Measurements from ENCODE around the gene LRP1-AS. TPM values are rescaled to one million over a fixed set of nuclear protein-coding genes. Genes with fewer than 3 reads are reported as not detected.

The LRP1-AS gene
- total RNA-seq, 1 experiment from 2014 or later: not detected

GRCh38 chr12:57135527-57136326 is 11.7 kb downstream of the LRP1-AS start:
- H3K27ac ChIP-seq: peak overlapping the region; percentile 4
- no peaks in the 10 kb centered on the region for H3K27me3 ChIP-seq (replicated peaks)
- H3K9me3 ChIP-seq (replicated peaks): no peaks in the 10 kb centered on the region
- H3K4me1 ChIP-seq (replicated peaks): peaks cover 66% of the 10 kb centered on the region
- DNase-seq (ENCODE audit: low read depth in 1 of 2, low spot score in 2 of 2): no peak
- H3K36me3 ChIP-seq: peaks cover 59% of the 10 kb centered on the region
- no peak overlapping the region for H3K4me3 ChIP-seq

DNA sequence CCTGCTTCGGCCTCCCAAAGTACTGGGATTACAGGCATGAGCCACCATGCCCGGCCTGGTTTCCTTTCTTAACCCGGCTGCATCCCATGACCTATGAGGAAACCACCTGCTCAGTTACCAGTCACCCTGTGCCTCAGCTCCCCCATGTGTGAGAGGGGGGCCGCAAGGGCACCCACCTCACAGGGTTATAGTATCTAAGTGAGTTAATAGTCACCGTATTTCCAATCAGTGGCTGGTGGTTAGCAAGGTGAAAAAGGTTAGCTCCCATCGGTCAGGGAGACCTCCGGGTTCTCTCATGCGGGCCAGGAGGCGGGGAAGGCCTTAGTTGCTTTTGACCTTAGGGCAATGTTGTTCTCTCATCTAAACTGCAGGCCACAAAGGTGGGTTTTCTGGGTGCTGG is 12.5 kb downstream of the LRP1-AS start:
- no peak for DNase-seq (ENCODE audit: low read depth in 1 of 2, low spot score in 2 of 2)
- H3K4me3 ChIP-seq: no peak overlapping the region
- peak overlapping the region; percentile 4 for H3K27ac ChIP-seq
- peaks cover 54% of the 10 kb centered on the region for H3K36me3 ChIP-seq
- no peaks in the 10 kb centered on the region for H3K9me3 ChIP-seq (replicated peaks)
- no peaks in the 10 kb centered on the region for H3K27me3 ChIP-seq (replicated peaks)
- peaks cover 68% of the 10 kb centered on the region for H3K4me1 ChIP-seq (replicated peaks)

- no peaks in the 10 kb centered on the region for H3K9me3 ChIP-seq (replicated peaks)
- no peak for DNase-seq (ENCODE audit: low read depth in 1 of 2, low spot score in 2 of 2)
- H3K4me3 ChIP-seq: no peak overlapping the region
- peaks cover 44% of the 10 kb centered on the region for H3K36me3 ChIP-seq
- peaks cover 70% of the 10 kb centered on the region for H3K4me1 ChIP-seq (replicated peaks)
- H3K27me3 ChIP-seq (replicated peaks): no peaks in the 10 kb centered on the region
- peak overlapping the region; percentile 57 for H3K27ac ChIP-seq
These were observed 13.5 kb downstream of the LRP1-AS start for GRCh38 chr12:57133916-57134315.

DNA sequence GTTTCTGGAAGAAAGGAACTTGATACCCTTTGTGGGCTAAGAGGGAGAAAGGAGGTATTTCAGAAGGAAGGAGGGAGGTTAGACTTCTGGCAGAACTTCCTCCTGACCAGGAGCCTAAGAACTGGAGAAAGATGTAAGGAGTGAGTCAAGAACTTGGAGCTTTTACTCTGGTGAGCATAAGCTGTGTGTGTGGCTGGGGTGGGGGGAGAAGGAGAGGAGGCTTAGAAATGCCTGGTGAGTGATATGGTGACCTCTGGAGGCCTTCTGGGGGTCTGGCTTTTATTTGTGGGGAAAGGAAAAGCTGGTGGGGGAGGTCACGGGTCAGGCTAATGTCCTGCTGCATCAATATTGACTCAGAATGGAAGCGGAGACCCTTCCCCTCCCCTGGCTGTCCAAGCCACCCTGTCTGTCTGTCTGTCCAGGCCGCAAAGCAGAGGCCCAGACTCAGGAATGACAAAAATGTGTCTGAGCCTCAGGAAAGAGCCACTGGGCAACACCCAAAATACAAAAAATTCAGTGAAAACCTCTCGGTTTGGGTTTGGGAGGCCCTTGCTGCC is 14.3 kb downstream of the LRP1-AS start:
- Histone ChIP-seq H3K27me3 (replicated peaks) (no peaks in the 10 kb centered on the region), H3K4me1 (replicated peaks) (peaks cover 70% of the 10 kb centered on the region), H3K36me3 (peaks cover 40% of the 10 kb centered on the region), H3K9me3 (replicated peaks) (no peaks in the 10 kb centered on the region), H3K27ac (peak overlapping the region; percentile 72), H3K4me3 (no peak overlapping the region)
- peak; percentile 81 to 84 for DNase-seq (ENCODE audit: low read depth in 1 of 2, low spot score in 2 of 2)

DNA sequence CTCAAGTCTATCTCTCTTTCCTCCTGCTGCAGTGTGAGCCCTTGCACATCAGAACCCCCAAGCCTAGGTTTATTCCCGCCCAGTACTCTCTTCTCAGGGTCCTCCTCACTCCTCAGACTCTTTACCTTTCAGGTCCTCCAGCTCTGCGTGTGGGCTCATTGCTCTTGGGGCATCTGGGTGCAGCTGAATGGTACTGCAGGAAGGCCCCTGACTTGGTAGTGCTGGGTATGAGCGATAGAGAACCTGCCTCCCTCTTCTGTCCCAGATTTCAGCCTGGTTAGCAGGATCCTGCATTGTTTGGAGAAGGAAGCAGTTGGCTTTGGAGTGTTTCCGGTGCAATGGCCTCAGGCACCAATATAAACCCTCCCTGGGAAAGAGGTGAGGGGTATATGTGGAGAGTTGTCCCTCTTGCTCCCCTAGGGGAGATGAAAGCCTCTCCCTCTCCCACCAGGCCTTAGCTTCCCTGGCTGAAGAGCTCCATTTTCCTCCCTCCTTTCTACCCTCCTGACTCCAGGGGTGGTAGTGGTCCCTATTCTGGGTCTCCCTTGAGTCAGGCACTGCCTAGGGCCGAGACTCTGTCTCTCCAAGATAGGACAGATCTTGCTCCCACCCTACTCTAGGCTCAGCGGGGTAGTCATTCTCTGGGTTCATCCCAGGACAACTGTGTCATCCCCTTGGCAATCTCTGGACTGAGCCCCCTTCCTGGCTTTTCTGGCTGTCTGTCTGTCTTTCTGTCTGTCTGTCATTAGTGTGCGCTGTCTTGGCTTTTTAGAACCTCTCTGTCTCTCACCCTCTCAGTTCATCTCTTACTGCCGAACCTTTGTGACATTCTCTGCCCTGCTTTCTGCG is 15.3 kb downstream of the LRP1-AS start:
- H3K27me3 ChIP-seq (replicated peaks): no peaks in the 10 kb centered on the region
- no peak for DNase-seq (ENCODE audit: low read depth in 1 of 2, low spot score in 2 of 2)
- H3K4me1 ChIP-seq (replicated peaks): peaks cover 72% of the 10 kb centered on the region
- peaks cover 39% of the 10 kb centered on the region for H3K36me3 ChIP-seq
- no peaks in the 10 kb centered on the region for H3K9me3 ChIP-seq (replicated peaks)
- H3K4me3 ChIP-seq: no peak overlapping the region
- peak overlapping the region; percentile 72 for H3K27ac ChIP-seq

DNA sequence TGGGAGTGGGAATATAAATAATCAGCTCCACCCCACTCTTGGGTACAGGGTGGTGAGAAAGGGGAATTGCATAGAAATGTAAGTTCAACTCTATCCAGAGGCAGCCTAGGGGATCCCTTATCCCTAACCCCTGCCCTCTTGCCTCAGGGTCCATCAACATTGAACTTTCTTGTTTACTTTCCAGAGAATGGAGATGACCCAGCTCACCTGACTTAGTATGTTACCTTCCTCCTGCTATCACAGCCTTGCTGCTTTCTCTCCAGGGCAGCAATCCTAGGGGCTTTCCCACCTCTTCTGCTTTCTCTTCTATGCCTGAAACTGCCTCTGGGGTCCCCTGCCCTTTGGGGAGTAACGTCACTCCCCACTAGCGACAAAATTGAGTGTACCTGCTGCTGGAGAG is 16.5 kb downstream of the LRP1-AS start:
- Histone ChIP-seq H3K4me1 (replicated peaks) (peaks cover 66% of the 10 kb centered on the region), H3K9me3 (replicated peaks) (no peaks in the 10 kb centered on the region), H3K27me3 (replicated peaks) (no peaks in the 10 kb centered on the region), H3K4me3 (no peak overlapping the region), H3K27ac (no peak overlapping the region), H3K36me3 (peaks cover 29% of the 10 kb centered on the region)
- no peak for DNase-seq (ENCODE audit: low read depth in 1 of 2, low spot score in 2 of 2)

GRCh38 chr12:57129889-57130288 is 17.5 kb downstream of the LRP1-AS start:
- DNase-seq (ENCODE audit: low read depth in 1 of 2, low spot score in 2 of 2): no peak

GRCh38 chr12:57129321-57129842 is 18.0 kb downstream of the LRP1-AS start:
- DNase-seq (ENCODE audit: low read depth in 1 of 2, low spot score in 2 of 2): no peak
- Histone ChIP-seq H3K36me3 (peaks cover 14% of the 10 kb centered on the region; the same call in 1 of the 2 replicates), H3K4me3 (peak overlapping the region; percentile 65), H3K27ac (no peak overlapping the region), H3K4me1 (replicated peaks) (peaks cover 50% of the 10 kb centered on the region), H3K9me3 (replicated peaks) (no peaks in the 10 kb centered on the region), H3K27me3 (replicated peaks) (no peaks in the 10 kb centered on the region)

More at GRCh38 chr12:57129889-57130288, 17.5 kb downstream of the LRP1-AS start:
- Histone ChIP-seq H3K4me1 (replicated peaks) (peaks cover 55% of the 10 kb centered on the region), H3K36me3 (peaks cover 18% of the 10 kb centered on the region; the same call in 1 of the 2 replicates), H3K27me3 (replicated peaks) (no peaks in the 10 kb centered on the region), H3K9me3 (replicated peaks) (no peaks in the 10 kb centered on the region), H3K27ac (no peak overlapping the region), H3K4me3 (peak overlapping the region; percentile 65)

GRCh38 chr12:57128519-57129247 is 18.7 kb downstream of the LRP1-AS start:
- H3K36me3 ChIP-seq: peaks cover 14% of the 10 kb centered on the region; the same call in 1 of the 2 replicates
- no peaks in the 10 kb centered on the region for H3K27me3 ChIP-seq (replicated peaks)
- H3K27ac ChIP-seq: no peak overlapping the region; the same call in 1 of the 2 replicates
- peak overlapping the region; percentile 65 for H3K4me3 ChIP-seq
- no peaks in the 10 kb centered on the region for H3K9me3 ChIP-seq (replicated peaks)
- DNase-seq (ENCODE audit: low read depth in 1 of 2, low spot score in 2 of 2): no peak
- H3K4me1 ChIP-seq (replicated peaks): peaks cover 43% of the 10 kb centered on the region

- DNase-seq (ENCODE audit: low read depth in 1 of 2, low spot score in 2 of 2): peak; percentile 85 to 90
- peaks cover 37% of the 10 kb centered on the region for H3K4me1 ChIP-seq (replicated peaks)
- peak within 1 kb of the TSS; percentile 65 for H3K4me3 ChIP-seq
- no peaks in the 10 kb centered on the region for H3K9me3 ChIP-seq (replicated peaks)
- peaks cover 14% of the 10 kb centered on the region; the same call in 1 of the 2 replicates for H3K36me3 ChIP-seq
- no peaks in the 10 kb centered on the region for H3K27me3 ChIP-seq (replicated peaks)
- peak within 1 kb of the TSS; percentile 36 for H3K27ac ChIP-seq
These were observed 19.5 kb downstream of the LRP1-AS start, which contains the start of gene LRP1 for GRCh38 chr12:57127726-57128518. Gene LRP1, plus strand, starts transcription at chr12:57128483. Its CDS starts 482 bp downstream, at chr12:57128965.

GRCh38 chr12:57127101-57127725 is 20.2 kb downstream of the LRP1-AS start:
- H3K4me3 ChIP-seq: peak overlapping the region; percentile 65

GRCh38 chr12:57126561-57126960 is 20.9 kb downstream of the LRP1-AS start:
- peaks cover 6% of the 10 kb centered on the region; the same call in 1 of the 2 replicates for H3K36me3 ChIP-seq
- H3K27me3 ChIP-seq (replicated peaks): no peaks in the 10 kb centered on the region
- peaks cover 23% of the 10 kb centered on the region for H3K4me1 ChIP-seq (replicated peaks)
- H3K9me3 ChIP-seq (replicated peaks): no peaks in the 10 kb centered on the region
- no peak overlapping the region for H3K27ac ChIP-seq
- no peak for DNase-seq (ENCODE audit: low read depth in 1 of 2, low spot score in 2 of 2)
- no peak overlapping the region for H3K4me3 ChIP-seq

More at GRCh38 chr12:57127101-57127725, 20.2 kb downstream of the LRP1-AS start:
- no peaks in the 10 kb centered on the region for H3K27me3 ChIP-seq (replicated peaks)
- H3K4me1 ChIP-seq (replicated peaks): peaks cover 30% of the 10 kb centered on the region
- peak in 1 of 2 experiments; percentile 72 for DNase-seq (ENCODE audit: low read depth in 1 of 2, low spot score in 2 of 2)
- no peaks in the 10 kb centered on the region for H3K9me3 ChIP-seq (replicated peaks)
- H3K27ac ChIP-seq: no peak overlapping the region
- H3K36me3 ChIP-seq: peaks cover 12% of the 10 kb centered on the region; the same call in 1 of the 2 replicates
